ENCODE data around the gene OTOL1.

- no peak for TF ChIP-seq CTCF (IDR thresholded peaks at IDR 0.05)
- TF ChIP-seq POLR2AphosphoS5 (IDR thresholded peaks at IDR 0.05) = no peak
These were observed 25.4 kb upstream of the OTOL1 start for GRCh38 chr3:161471211-161471610.

Data from suprapubic skin (tissue), 3 donors.